Vagina (tissue), 2 donors: ENCODE measurements around the gene EXOC6B. TPM values are rescaled to one million over a fixed set of nuclear protein-coding genes. Genes with fewer than 3 reads are reported as not detected.

Source experiments
- DNase-seq, 2 donors: peaks; one replicate each; pipeline ENCODE4 v3.0.0-alpha.2; 2017; ENCODE audit errors: extremely low spot score in 2 of 2
- H3K27ac ChIP-seq: fragments of 200-600 bp; sonication (generic); one replicate; pipeline ENCODE4 v1.5.1; 2019
- H3K27me3 ChIP-seq: fragments of 200-600 bp; sonication (generic); one replicate; pipeline ENCODE4 v1.5.1; 2019
- H3K36me3 ChIP-seq, 2 donors: fragments of 200-600 bp; sonication (generic); one replicate each; pipeline ENCODE4 v1.5.1; 2017 to 2019
- H3K4me1 ChIP-seq: fragments of 200-600 bp; sonication (generic); one replicate; pipeline ENCODE4 v1.5.1; 2019
- H3K4me3 ChIP-seq, 2 donors: fragments of 200-600 bp; sonication (generic); 1 replicate in 1 of 2; 2 replicates in 1 of 2; pipeline ENCODE4 v1.5.1; 2016 to 2019
- H3K9me3 ChIP-seq: fragments of 200-600 bp; sonication (generic); one replicate; pipeline ENCODE4 v1.5.1; 2019
- CTCF ChIP-seq, 3 experiments: fragments of 450-650 bp in 2 of 3; fragments of 200-600 bp in 1 of 3; sonication (generic) in 1 of 3; IDR thresholded peaks; one replicate each; pipeline ENCODE4 v1.5.1; 2017 to 2019; ENCODE audit warnings: antibody characterized with exemption in 3 of 3, mild to moderate bottlenecking in 2 of 3, moderate library complexity in 2 of 3
- POLR2A ChIP-seq, 2 donors: fragments of 450-650 bp; IDR thresholded peaks; one replicate each; pipeline ENCODE4 v1.6.1; 2017; ENCODE audit warnings: antibody characterized with exemption in 2 of 2, mild to moderate bottlenecking in 2 of 2, moderate library complexity in 2 of 2
- POLR2AphosphoS5 ChIP-seq, 2 donors: sonication (generic); formaldehyde crosslinking; IDR thresholded peaks; one replicate each; pipeline ENCODE4 v1.9.0; 2017; ENCODE audit warnings: antibody characterized with exemption in 2 of 2, mild to moderate bottlenecking in 2 of 2, low read depth in 1 of 2; ENCODE audit not compliant: insufficient read depth in 1 of 2
- intact Hi-C: fragments of 100-400 bp; cut with DNase I; formaldehyde crosslinking; loops from one replicate; pipeline ENCODE4 v1.15.1; 2023
- total RNA-seq: library from RNA; depleted of rRNA; stranded (reverse); fragments of >200 nt; gene quantifications from one replicate; pipeline ENCODE4 v1.2.3, GENCODE V29; 2016

EXOC6B gene
- total RNA-seq, 1 donor from 2014 or later, result 41.5 TPM

DNA sequence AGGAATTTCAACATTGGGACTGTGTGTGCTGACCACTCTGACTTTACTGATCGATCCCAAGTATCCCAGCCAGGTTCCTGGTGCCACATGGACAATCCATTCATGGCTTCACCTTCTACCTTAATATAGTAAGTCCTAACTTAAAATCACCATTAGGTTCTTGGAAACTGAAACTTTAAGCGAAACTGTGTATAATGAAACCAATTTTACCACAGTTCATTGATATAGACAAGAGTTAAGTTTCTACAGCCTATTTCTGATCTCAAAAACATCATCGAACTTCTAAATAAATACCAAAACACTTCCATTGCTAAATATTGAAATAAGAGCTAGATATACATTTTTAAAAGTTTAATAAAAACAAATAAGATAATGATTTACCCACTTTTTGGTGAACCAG lies 4.4 kb upstream of the EXOC6B start:
- peaks cover 17% of the 10 kb centered on the region for H3K4me1 ChIP-seq
- intact Hi-C loops, result no loop called here
- DNase-seq, result no peak
- no peaks in the 10 kb centered on the region for H3K9me3 ChIP-seq
- no peak overlapping the region for H3K27ac ChIP-seq
- H3K36me3 ChIP-seq, result no peaks in the 10 kb centered on the region
- no peak overlapping the region for H3K4me3 ChIP-seq
- TF ChIP-seq CTCF (IDR thresholded peaks at IDR 0.05) (no peak), POLR2A (IDR thresholded peaks at IDR 0.05) (no peak), POLR2AphosphoS5 (IDR thresholded peaks at IDR 0.05; ENCODE audit: insufficient read depth in 1 of 2, low read depth in 1 of 2) (no peak)
- no peaks in the 10 kb centered on the region for H3K27me3 ChIP-seq

DNA sequence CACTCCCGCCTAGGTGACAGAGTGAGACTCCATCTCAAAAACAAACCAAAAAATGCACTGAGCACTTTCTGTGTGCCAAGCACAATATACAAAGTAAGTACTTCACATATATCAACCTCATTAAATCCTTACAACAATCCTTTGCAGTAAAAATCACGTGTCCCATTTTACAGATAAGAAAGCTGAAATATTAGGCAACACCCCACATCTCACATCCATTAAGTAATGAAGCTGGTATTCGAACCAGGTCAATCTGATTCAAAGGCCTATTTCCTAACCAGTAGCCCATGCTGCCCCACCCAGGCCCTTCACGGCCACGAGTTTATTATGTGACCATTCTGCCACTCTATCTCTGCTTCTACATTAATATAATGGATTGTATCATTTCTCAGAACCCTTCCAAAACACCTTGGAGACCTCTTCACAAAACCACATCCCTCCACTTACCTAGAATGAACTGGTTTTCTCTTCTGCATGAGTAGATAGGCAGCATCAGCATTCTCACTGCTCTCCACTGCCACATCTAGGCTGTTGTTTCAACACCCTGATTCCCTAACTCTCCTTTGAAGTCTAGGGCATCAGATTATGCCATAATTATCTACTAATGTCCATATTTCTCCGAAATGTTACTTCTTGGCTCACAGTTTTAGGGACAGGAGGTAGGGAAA lies 3.1 kb upstream of the EXOC6B start:
- Histone ChIP-seq H3K9me3 (no peaks in the 10 kb centered on the region), H3K27me3 (no peaks in the 10 kb centered on the region), H3K4me1 (peaks cover 30% of the 10 kb centered on the region), H3K36me3 (no peaks in the 10 kb centered on the region), H3K4me3 (no peak overlapping the region), H3K27ac (no peak overlapping the region)
- intact Hi-C loops, result no loop called here
- TF ChIP-seq POLR2AphosphoS5 (IDR thresholded peaks at IDR 0.05; ENCODE audit: insufficient read depth in 1 of 2, low read depth in 1 of 2) (no peak), POLR2A (IDR thresholded peaks at IDR 0.05) (no peak), CTCF (IDR thresholded peaks at IDR 0.05) (no peak)
- no peak for DNase-seq

DNA sequence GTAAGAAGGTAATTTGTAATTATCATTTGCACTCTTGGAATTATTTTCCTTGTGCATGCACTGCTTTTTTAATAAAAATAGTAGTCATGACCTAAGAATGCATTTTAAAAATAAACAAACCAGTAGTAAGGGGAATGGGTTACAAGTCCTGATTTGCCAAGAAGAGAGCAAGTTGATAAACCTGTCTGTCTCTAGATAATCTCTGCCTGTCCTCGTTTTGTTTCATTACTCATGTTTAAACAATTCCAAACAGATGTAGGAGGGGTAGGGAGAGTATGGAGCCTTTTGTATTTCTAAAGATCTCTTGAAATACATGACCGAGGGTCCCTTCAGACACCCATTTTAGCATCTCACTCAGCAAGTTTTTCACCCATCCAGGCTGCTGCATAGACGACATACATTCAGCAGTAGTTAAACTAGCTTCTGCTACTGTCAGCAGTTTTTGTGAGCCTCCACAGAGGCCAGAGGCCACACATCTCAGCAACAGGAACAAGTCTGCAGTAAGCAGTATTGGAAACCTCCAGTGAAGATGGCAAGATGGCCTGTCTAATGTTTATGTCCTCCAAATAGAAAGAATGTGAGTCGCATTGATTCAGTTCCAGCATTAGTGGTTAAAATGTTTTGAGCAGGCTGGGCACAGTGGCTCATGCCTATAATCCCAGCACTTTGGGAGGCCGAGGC lies 2.3 kb upstream of the EXOC6B start:
- no peaks in the 10 kb centered on the region for H3K27me3 ChIP-seq
- H3K4me1 ChIP-seq, result peaks cover 39% of the 10 kb centered on the region
- no peak for DNase-seq
- no peaks in the 10 kb centered on the region for H3K9me3 ChIP-seq
- TF ChIP-seq CTCF (IDR thresholded peaks at IDR 0.05), result no peak
- TF ChIP-seq POLR2AphosphoS5 (IDR thresholded peaks at IDR 0.05; ENCODE audit: insufficient read depth in 1 of 2, low read depth in 1 of 2), result peak in 1 of 2 donors; percentile 85
- TF ChIP-seq POLR2A (IDR thresholded peaks at IDR 0.05), result no peak
- no peak overlapping the region for H3K4me3 ChIP-seq
- no peaks in the 10 kb centered on the region for H3K36me3 ChIP-seq
- H3K27ac ChIP-seq, result peak overlapping the region; percentile 36
- intact Hi-C loops, result no loop called here

- intact Hi-C loops, result no loop called here
- TF ChIP-seq CTCF (IDR thresholded peaks at IDR 0.05) (no peak), POLR2A (IDR thresholded peaks at IDR 0.05) (no peak), POLR2AphosphoS5 (IDR thresholded peaks at IDR 0.05; ENCODE audit: insufficient read depth in 1 of 2, low read depth in 1 of 2) (no peak)
- Histone ChIP-seq H3K36me3 (no peaks in the 10 kb centered on the region), H3K4me3 (no peak overlapping the region), H3K27me3 (no peaks in the 10 kb centered on the region), H3K9me3 (no peaks in the 10 kb centered on the region), H3K4me1 (peaks cover 45% of the 10 kb centered on the region), H3K27ac (no peak overlapping the region)
- no peak for DNase-seq
These were observed 1.7 kb upstream of the EXOC6B start for GRCh38 chr2:72827487-72827886.

GRCh38 chr2:72826156-72826477 lies 284 bp upstream of the EXOC6B start:
- Histone ChIP-seq H3K36me3 (no peaks in the 10 kb centered on the region), H3K27ac (peak overlapping the region; percentile 87), H3K27me3 (no peaks in the 10 kb centered on the region), H3K9me3 (no peaks in the 10 kb centered on the region), H3K4me3 (peak overlapping the region; percentile 73 to 83), H3K4me1 (peaks cover 59% of the 10 kb centered on the region)
- no peak for TF ChIP-seq POLR2AphosphoS5 (IDR thresholded peaks at IDR 0.05; ENCODE audit: insufficient read depth in 1 of 2, low read depth in 1 of 2)
- TF ChIP-seq CTCF (IDR thresholded peaks at IDR 0.05), result no peak
- TF ChIP-seq POLR2A (IDR thresholded peaks at IDR 0.05), result no peak
- DNase-seq, result no peak
- intact Hi-C loops, result no loop called here
